NCI-H2029 treated with DMSO at 0.1 percent for 48 hours (cell line): ENCODE results near the gene NSUN7.

Experiments
- DNase-seq: peaks from one replicate; lab custom pipeline; 2025; lab: John Stamatoyannopoulos, UW

Gene NSUN7

GRCh38 chr4:40822420-40823166 lies 72.8 kb downstream of the NSUN7 start:
- DNase-seq = no peak

GRCh38 chr4:40825014-40825838 lies 75.5 kb downstream of the NSUN7 start:
- no peak for DNase-seq

- DNase-seq = no peak
Observed at GRCh38 chr4:40826821-40827220, 77.1 kb downstream of the NSUN7 start.

GRCh38 chr4:40827758-40828157 lies 78.0 kb downstream of the NSUN7 start:
- DNase-seq = no peak

GRCh38 chr4:40828661-40829060 lies 78.9 kb downstream of the NSUN7 start:
- DNase-seq = no peak

GRCh38 chr4:40829586-40829985 lies 79.8 kb downstream of the NSUN7 start:
- DNase-seq = no peak

GRCh38 chr4:40831146-40831907 lies 81.6 kb downstream of the NSUN7 start:
- no peak for DNase-seq

- no peak for DNase-seq
Observed at GRCh38 chr4:40832175-40832574, 82.4 kb downstream of the NSUN7 start.

GRCh38 chr4:40833212-40833611 lies 83.5 kb downstream of the NSUN7 start:
- DNase-seq = no peak

- no peak for DNase-seq
Observed at GRCh38 chr4:40837094-40837870, 87.5 kb downstream of the NSUN7 start.

GRCh38 chr4:40838742-40839141 lies 89.0 kb downstream of the NSUN7 start:
- no peak for DNase-seq

- DNase-seq = no peak
Observed at GRCh38 chr4:40840255-40840984, 90.7 kb downstream of the NSUN7 start.

- DNase-seq = peak; percentile 91
Observed at GRCh38 chr4:40840985-40841571, 91.3 kb downstream of the NSUN7 start.

- peak; percentile 71 for DNase-seq
Observed at GRCh38 chr4:40842318-40842717, 92.6 kb downstream of the NSUN7 start.

GRCh38 chr4:40842725-40843423 lies 93.1 kb downstream of the NSUN7 start:
- peak; percentile 72 for DNase-seq

GRCh38 chr4:40843696-40844095 lies 93.9 kb downstream of the NSUN7 start:
- DNase-seq = no peak

GRCh38 chr4:40844261-40844660 lies 94.5 kb downstream of the NSUN7 start:
- no peak for DNase-seq

- DNase-seq = no peak
Observed at GRCh38 chr4:40845154-40845835, 95.5 kb downstream of the NSUN7 start.

GRCh38 chr4:40846532-40846931 lies 96.8 kb downstream of the NSUN7 start:
- no peak for DNase-seq
